Testis (tissue), 3 donors: Measurements from ENCODE around the gene RASA3. TPM values are rescaled to one million over a fixed set of nuclear protein-coding genes. Genes with fewer than 3 reads are reported as not detected.
A peak's percentile ranks its signal among the peaks of the same experiment; 100 is the strongest.

Source experiments
- DNase-seq: peaks from one replicate; pipeline ENCODE4 v3.0.0-alpha.2; 2019
- H3K27ac ChIP-seq, 2 donors: fragments of 200-600 bp; sonication (generic); one replicate each; pipeline ENCODE4 v1.5.1; 2019
- H3K27me3 ChIP-seq: fragments of 200-600 bp; sonication (generic); one replicate; pipeline ENCODE4 v1.5.1; 2019
- H3K36me3 ChIP-seq: fragments of 200-600 bp; sonication (generic); one replicate; pipeline ENCODE4 v1.5.1; 2017; ENCODE audit warnings: low read depth; ENCODE audit errors: missing control alignments
- H3K4me1 ChIP-seq: fragments of 200-600 bp; sonication (generic); one replicate; pipeline ENCODE4 v1.5.1; 2019
- H3K4me3 ChIP-seq, 2 donors: fragments of 200-600 bp; sonication (generic); one replicate each; pipeline ENCODE4 v1.5.1; 2017 to 2019
- H3K9me3 ChIP-seq: fragments of 200-600 bp; sonication (generic); one replicate; pipeline ENCODE4 v1.5.1; 2017
- POLR2A ChIP-seq: fragments of 450-650 bp; IDR thresholded peaks from one replicate; pipeline ENCODE4 v1.6.1; 2017; ENCODE audit warnings: antibody characterized with exemption, mild to moderate bottlenecking, moderate library complexity
- WGBS, 2 donors: methylation state at CpG; one replicate each; pipeline ENCODE4 v1.1.5; 2018; 5-methylcytosine and 5-hydroxymethylcytosine counted together
- intact Hi-C: fragments of 100-400 bp; cut with DNase I; formaldehyde crosslinking; loops from one replicate; pipeline ENCODE4 v1.15.1; 2023; ENCODE audit warnings: low total_unique reads
- polyA plus RNA-seq: library from polyadenylated mRNA; stranded (reverse); fragments of 350-450 nt; fragmentation: Illumina TruSeq; extraction: RNeasy Lipid Tissue Mini Kit (QIAGEN cat#74804); gene quantifications from one replicate; pipeline ENCODE4 v1.2.3, GENCODE V29; 2014; ENCODE audit warnings: low read depth, low replicate concordance; ENCODE audit not compliant: insufficient read depth
- total RNA-seq, 2 donors: library from RNA; depleted of rRNA; stranded (reverse); fragments of >200 nt; gene quantifications; one replicate each; pipeline ENCODE4 v1.2.3, GENCODE V29; 2016
- TF ChIP-seq, protein P1 (sequence below), 3 experiments: fragments of 450-650 bp in 2 of 3; fragments of 200-600 bp in 1 of 3; sonication (generic) in 1 of 3; IDR thresholded peaks; one replicate each; pipeline ENCODE4 v1.5.1; 2016 to 2019; ENCODE audit warnings: antibody characterized with exemption in 3 of 3, mild to moderate bottlenecking in 2 of 3, moderate library complexity in 1 of 3

RASA3 gene
- total and polyA plus RNA-seq, 3 donors from 2014 or later = 13.2 to 21.6 (median 16.4) TPM

DNA sequence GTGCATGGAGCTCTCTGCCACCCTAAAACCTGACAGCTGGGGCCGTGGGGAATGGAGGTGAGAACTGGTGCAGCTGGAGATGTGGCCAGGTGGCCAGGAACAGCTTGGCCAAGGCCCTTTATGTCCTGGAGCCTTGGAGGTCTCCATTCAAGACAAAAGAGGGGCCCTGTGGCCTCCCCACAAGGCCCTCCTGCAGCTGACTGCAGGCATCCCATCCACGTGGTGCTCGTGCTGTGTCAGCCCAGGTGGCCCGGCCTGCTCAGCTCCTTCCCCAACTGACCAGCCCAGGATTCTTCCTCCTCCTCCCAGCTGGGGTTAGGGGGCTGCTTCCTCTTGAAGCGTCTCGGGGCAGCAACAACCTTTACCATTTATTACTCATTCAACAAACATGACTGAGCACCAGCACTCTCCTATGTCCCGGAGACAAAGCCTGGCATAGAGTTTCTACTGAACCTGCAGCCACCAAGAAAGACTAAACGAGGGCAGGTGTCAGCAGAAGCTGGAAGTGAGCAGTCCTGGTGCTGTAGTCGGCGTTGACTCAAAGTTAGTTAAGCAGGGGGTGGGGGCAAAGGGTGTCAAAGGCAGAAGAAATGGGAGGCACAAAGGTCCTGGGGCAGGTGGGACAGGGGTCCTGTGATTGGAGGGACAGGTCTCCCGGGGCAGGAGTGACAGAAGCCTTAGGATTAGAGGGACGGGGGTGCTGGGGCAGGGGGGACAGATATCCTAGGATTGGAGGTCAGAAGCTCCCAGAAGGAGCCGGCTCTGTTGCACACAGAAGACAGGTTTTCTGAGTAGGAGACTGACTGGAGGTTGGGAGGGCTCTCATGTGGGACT lies 135.3 kb downstream of the RASA3 start:
- 83 to 97% methylated on average over 13 of the region's 13 CpGs for WGBS, 2 donors
- DNase-seq = no peak
- Histone ChIP-seq H3K36me3 (no peaks in the 10 kb centered on the region), H3K4me3 (no peak overlapping the region), H3K27ac (peak overlapping the region in 1 of 2 donors; percentile 68), H3K9me3 (no peaks in the 10 kb centered on the region), H3K4me1 (peaks cover 7% of the 10 kb centered on the region), H3K27me3 (no peaks in the 10 kb centered on the region)
- intact Hi-C loops = no loop called here
- TF ChIP-seq, protein P1, sequence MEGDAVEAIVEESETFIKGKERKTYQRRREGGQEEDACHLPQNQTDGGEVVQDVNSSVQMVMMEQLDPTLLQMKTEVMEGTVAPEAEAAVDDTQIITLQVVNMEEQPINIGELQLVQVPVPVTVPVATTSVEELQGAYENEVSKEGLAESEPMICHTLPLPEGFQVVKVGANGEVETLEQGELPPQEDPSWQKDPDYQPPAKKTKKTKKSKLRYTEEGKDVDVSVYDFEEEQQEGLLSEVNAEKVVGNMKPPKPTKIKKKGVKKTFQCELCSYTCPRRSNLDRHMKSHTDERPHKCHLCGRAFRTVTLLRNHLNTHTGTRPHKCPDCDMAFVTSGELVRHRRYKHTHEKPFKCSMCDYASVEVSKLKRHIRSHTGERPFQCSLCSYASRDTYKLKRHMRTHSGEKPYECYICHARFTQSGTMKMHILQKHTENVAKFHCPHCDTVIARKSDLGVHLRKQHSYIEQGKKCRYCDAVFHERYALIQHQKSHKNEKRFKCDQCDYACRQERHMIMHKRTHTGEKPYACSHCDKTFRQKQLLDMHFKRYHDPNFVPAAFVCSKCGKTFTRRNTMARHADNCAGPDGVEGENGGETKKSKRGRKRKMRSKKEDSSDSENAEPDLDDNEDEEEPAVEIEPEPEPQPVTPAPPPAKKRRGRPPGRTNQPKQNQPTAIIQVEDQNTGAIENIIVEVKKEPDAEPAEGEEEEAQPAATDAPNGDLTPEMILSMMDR (IDR thresholded peaks at IDR 0.05) = no peak
- no peak for TF ChIP-seq POLR2A

DNA sequence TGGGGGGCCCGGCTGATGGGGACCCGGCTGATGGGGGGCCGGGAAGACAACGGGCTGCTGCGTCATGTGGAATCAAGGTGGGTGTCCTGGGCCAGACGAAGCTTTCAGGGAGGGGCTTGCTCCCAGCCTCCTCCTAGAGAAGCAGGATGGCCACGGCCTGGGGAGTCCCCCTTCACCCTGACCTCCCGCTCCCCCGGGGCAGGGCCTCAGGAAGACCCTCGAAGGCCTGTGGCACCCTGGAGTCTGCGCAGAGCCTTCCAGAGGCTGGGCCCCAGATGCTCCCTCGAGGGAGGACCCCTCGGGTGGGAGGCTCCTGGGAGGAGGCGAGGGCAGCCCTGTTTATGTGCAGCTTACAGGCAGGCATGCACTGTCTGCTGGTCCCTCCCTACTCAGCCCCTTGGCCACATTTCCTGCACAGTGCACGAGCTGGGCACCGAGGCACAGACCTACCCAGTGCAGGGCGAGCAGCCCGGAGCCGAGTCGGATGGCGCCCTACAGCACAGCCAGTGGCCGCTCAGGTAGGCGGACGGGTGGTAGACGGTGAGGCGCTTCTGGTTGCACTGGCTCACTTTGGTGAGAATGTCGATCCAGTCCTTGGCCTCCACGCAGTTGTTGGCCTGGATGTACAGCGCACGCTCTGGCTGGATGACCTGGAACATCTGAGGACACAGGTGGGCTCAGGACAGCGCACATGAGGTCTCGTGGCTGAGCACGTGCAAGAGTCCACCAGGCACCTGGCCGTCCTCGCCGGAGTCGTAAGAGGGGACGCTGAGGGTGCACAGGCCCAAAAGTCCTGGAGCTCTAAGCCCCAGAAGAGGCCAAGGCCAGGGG lies 136.1 kb downstream of the RASA3 start:
- WGBS, 2 donors = 89 to 100% methylated on average over 1 to 38 of the region's 38 CpGs
- no peaks in the 10 kb centered on the region for H3K36me3 ChIP-seq

DNA sequence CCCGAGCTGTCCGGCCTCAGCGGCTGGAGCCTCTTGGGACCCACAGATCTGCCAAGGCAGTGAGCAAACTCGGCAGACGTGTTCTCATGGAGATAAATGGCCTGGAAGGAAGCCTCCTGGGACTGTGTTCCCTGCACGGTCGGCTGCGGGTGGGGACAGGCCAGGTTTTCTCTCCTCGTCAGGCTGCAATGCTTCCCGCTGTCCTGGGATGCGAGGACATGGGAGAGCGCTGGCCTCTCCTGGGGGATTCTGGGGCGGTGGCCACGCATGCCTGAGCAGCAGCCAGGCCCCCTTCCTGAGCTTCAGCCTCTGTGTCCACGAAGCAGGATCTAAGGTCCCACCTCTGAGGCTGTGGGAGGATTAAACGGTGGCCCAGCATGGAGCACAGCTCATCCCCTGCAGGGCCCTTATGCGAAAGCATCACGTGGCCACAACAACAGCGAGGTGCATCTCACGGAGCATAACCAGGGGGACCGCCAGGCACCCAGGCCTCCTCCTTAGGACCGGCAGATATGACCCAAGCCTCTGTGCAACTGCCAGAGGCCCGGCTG lies 137.3 kb downstream of the RASA3 start:
- Histone ChIP-seq H3K9me3 (no peaks in the 10 kb centered on the region), H3K36me3 (no peaks in the 10 kb centered on the region), H3K27ac (no peak overlapping the region), H3K4me1 (peaks cover 7% of the 10 kb centered on the region), H3K4me3 (no peak overlapping the region), H3K27me3 (no peaks in the 10 kb centered on the region)
- TF ChIP-seq, protein P1 (IDR thresholded peaks at IDR 0.05) = no peak
- TF ChIP-seq POLR2A = no peak
- DNase-seq = no peak
- intact Hi-C loops = no loop called here
- WGBS, 2 donors = 75 to 81% methylated on average over 17 to 22 of the region's 23 CpGs

More for the DNA sequence above, 136.1 kb downstream of the RASA3 start:
- no peaks in the 10 kb centered on the region for H3K27me3 ChIP-seq
- intact Hi-C loops = no loop called here
- no peak for TF ChIP-seq POLR2A
- no peak overlapping the region for H3K4me3 ChIP-seq
- DNase-seq = no peak
- no peak overlapping the region for H3K27ac ChIP-seq
- no peaks in the 10 kb centered on the region for H3K9me3 ChIP-seq
- H3K4me1 ChIP-seq = peaks cover 7% of the 10 kb centered on the region

DNA sequence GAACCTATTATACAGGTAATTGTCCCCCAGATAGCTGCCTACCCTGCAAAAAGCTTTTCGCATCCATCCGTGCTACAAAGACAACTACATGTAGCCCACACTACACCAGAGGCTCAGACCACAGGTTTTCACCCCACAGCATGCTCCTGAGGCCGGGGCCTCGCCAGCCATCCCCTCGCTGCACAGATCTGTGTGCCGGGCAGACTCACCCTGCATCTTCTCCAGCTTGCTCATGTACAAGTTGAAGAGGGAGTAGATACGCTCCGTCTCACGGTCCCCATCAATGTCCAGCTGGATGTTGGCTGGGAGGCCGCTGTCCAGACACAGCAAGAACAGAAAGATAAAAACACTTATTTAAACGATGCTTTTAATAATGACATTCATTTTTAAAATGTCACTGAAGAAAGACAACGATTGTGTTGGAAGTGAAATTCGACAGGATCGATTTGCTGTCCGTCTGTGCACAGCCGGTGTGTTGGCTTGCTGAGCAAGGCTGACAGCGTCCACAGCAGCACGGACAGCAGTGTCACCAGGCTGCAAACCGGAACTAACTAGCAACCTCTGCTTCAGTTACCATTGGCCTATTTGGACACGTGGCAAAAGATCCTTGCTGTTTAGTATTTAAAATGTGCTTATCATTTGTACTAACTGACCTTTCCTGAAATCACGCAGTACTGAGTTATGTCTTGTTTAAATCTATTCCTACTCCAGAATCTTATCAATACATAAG lies 140.0 kb downstream of the RASA3 start:
- no peaks in the 10 kb centered on the region for H3K4me1 ChIP-seq
- intact Hi-C loops = no loop called here
- no peaks in the 10 kb centered on the region for H3K36me3 ChIP-seq
- TF ChIP-seq POLR2A = no peak
- TF ChIP-seq, protein P1 (IDR thresholded peaks at IDR 0.05) = no peak
- no peak for DNase-seq
- WGBS, 2 donors = 67 to 79% methylated on average over 21 of the region's 21 CpGs
- H3K4me3 ChIP-seq = no peak overlapping the region
- no peak overlapping the region for H3K27ac ChIP-seq
- no peaks in the 10 kb centered on the region for H3K9me3 ChIP-seq
- H3K27me3 ChIP-seq = no peaks in the 10 kb centered on the region
